ENCODE results near the gene C11orf91. TPM values are rescaled to one million over a fixed set of nuclear protein-coding genes. Genes with fewer than 3 reads are reported as not detected.

The C11orf91 gene
- total and polyA plus RNA-seq, 2 of the 8 experiments (the other 6 are each of a cell fraction or from before 2014, with no cell fraction given): not detected

DNA sequence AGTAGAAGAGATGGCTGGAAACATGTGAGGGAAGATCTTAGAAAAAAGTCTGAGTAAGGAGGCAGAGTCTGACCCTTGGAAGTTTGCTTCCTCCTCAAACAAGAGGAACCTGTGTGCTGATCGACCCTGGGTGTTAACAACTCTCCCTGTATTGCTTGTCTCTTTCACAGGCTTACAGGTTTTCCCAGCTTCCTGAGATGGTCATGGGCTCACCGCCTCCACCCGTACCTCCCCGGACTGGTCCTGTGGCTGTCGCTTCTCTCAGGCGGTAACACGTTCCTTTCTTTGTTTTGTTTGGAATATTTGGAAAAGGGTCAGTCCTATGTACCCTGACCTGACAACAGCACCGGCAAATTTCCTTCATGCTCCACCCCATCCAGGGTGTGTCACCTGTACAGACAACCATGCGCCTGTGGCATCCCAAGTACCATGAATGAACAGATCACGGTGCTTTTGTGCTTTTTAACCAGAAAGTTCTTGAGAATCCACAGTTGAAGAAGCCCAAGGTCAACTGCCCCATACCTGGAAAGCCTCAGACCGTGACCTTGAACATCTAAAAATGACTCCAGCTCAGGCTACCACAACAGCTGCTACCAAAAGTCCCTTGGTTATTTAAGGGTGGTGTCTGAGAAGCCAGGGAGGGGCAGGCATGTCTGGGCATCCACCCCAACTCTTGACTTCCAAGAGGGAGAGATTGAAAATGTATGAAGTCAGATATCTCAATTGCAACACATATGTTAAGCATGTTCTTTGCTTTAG lies 44.6 kb downstream of the C11orf91 start:
- H3K14ac ChIP-seq (ENCODE audit: insufficient read length): no peak overlapping the region
- H3K9me3 ChIP-seq (ENCODE audit: insufficient read depth in 2 of 2, low read depth in 1 of 2, low read length in 1 of 2): no peaks in the 10 kb centered on the region
- WGBS, 2 experiments (ENCODE audit: extremely low coverage in 1 of 2, insufficient coverage in 1 of 2, insufficient read length in 1 of 2, insufficient replicate concordance in 2 of 2, low coverage in 1 of 2, low lambda C conversion rate in 2 of 2, missing lambda C conversion rate in 1 of 2): 89% methylated on average over 11 of the region's 11 CpGs; no CpG with 5 or more reads in 1 of the 2 experiments
- no peak overlapping the region for H2BK5ac ChIP-seq (ENCODE audit: low read depth, low read length)
- H3K4me2 ChIP-seq (ENCODE audit: insufficient read depth in 1 of 2, low read depth in 2 of 2, low read length in 2 of 2): no peak overlapping the region
- no peak overlapping the region for H3K4ac ChIP-seq (replicated peaks; ENCODE audit: insufficient read length, low read depth, low read length)
- H3K23ac ChIP-seq (ENCODE audit: insufficient read length): no peak overlapping the region
- no peak overlapping the region for H4K91ac ChIP-seq (replicated peaks; ENCODE audit: insufficient read length, low read length)
- no peak overlapping the region for H2BK15ac ChIP-seq (ENCODE audit: low read length)
- H3K27me3 ChIP-seq (replicated peaks in 1 of 4; ENCODE audit: control insufficient read depth in 3 of 4, extremely low read depth in 1 of 4, insufficient read depth in 3 of 4, low read length in 3 of 4): no peaks in the 10 kb centered on the region
- ChIA-PET POLR2A (ENCODE audit: partially characterized antibody) (no interaction called here), CTCF (ENCODE audit: partially characterized antibody) (interaction anchor here (0.5 kb wide), 1 partner anchor 113 kb away, joined by 3 read pairs; no protein-coding TSS in a partner anchor)
- H4K20me1 ChIP-seq (replicated peaks in 1 of 2; ENCODE audit: control insufficient read depth in 1 of 2, insufficient read depth in 2 of 2, low read length in 2 of 2): no peaks in the 10 kb centered on the region
- H3K4me1 ChIP-seq (replicated peaks in 1 of 4; ENCODE audit: control insufficient read depth in 3 of 4, insufficient read depth in 4 of 4, low read length in 3 of 4): no peaks in the 10 kb centered on the region
- FAIRE-seq (no peak), DNase-seq (ENCODE audit: low read depth in 1 of 2, low spot score in 2 of 2) (peak in 1 of 2 experiments; percentile 22)
- no peak overlapping the region for H3K4me3 ChIP-seq (ENCODE audit: extremely low read depth in 1 of 4, insufficient read depth in 2 of 4, low read depth in 3 of 4, low read length in 4 of 4)
- H3K9ac ChIP-seq (replicated peaks in 1 of 4; ENCODE audit: extremely low read depth in 1 of 4, low read depth in 3 of 4, low read length in 3 of 4): no peak overlapping the region
- no peak overlapping the region for H4K8ac ChIP-seq (ENCODE audit: extremely low read depth, insufficient read depth, low read length)
- H3K56ac ChIP-seq (replicated peaks; ENCODE audit: insufficient read length, low read depth, low read length): no peak overlapping the region
- no peak overlapping the region for H2BK120ac ChIP-seq (replicated peaks; ENCODE audit: low read depth, low read length)
- no peaks in the 10 kb centered on the region for H3K79me1 ChIP-seq (ENCODE audit: low read depth, low read length)
- no peak overlapping the region for H3K27ac ChIP-seq (ENCODE audit: low read depth, low read length)
- no peak overlapping the region for H4K5ac ChIP-seq (ENCODE audit: insufficient read length, low read depth, low read length)
- H3K23me2 ChIP-seq (ENCODE audit: low read depth, low read length): no peaks in the 10 kb centered on the region
- H2AFZ ChIP-seq (ENCODE audit: low read length): no peak overlapping the region
- no peak overlapping the region for H2BK20ac ChIP-seq (ENCODE audit: low read length)
- no peak overlapping the region for H2AK5ac ChIP-seq (ENCODE audit: low read depth, low read length)
- no peak overlapping the region for H3K18ac ChIP-seq (ENCODE audit: extremely low read depth, low read length)
- H2BK12ac ChIP-seq (ENCODE audit: low read depth, low read length): no peak overlapping the region
- no peaks in the 10 kb centered on the region for H3K79me2 ChIP-seq (ENCODE audit: control insufficient read depth in 1 of 2, insufficient read depth in 2 of 2, low read length in 2 of 2)
- H3K36me3 ChIP-seq (ENCODE audit: control insufficient read depth in 2 of 4, insufficient read depth in 4 of 4, low read length in 3 of 4): no peaks in the 10 kb centered on the region; a peak in 1 of 8 replicates
- TF ChIP-seq ATF2 (IDR thresholded peaks at IDR 0.05; ENCODE audit: low read length): no peak
- no peak for TF ChIP-seq TAF1 (IDR thresholded peaks at IDR 0.05; ENCODE audit: low read depth, low read length)
- no peak for TF ChIP-seq MAFK (IDR thresholded peaks at IDR 0.05; ENCODE audit: low read depth, low read length)
- TF ChIP-seq GTF2F1 (IDR thresholded peaks at IDR 0.05; ENCODE audit: borderline replicate concordance, low read depth, low read length): no peak
- no peak for TF ChIP-seq CHD1 (IDR thresholded peaks at IDR 0.05; ENCODE audit: low read depth, low read length)
- TF ChIP-seq ASH2L (IDR thresholded peaks at IDR 0.05; ENCODE audit: low read length): no peak

All from H1 (cell line).